ENCODE measurements around the gene TMPRSS7.
"Not testable (repeated sequence)": the region's sequence is repeated elsewhere in the genome, so short reads cannot be mapped to it uniquely, and the experiment has no call there.

GRCh38 chr3:112072387-112073060, 38.0 kb downstream of the TMPRSS7 start:
- TF ChIP-seq EP300 (IDR thresholded peaks at IDR 0.05; ENCODE audit: low read depth); CTCF (IDR thresholded peaks at IDR 0.05): not testable (repeated sequence)
- TF ChIP-seq POLR2AphosphoS5 (IDR thresholded peaks at IDR 0.05) (peak in 1 of 3 donors; percentile 35), POLR2A (IDR thresholded peaks at IDR 0.05) (peak; percentile 38)

Measured in transverse colon (tissue), 4 donors.